Measurements from ENCODE around the gene FASTK.

FASTK gene

DNA sequence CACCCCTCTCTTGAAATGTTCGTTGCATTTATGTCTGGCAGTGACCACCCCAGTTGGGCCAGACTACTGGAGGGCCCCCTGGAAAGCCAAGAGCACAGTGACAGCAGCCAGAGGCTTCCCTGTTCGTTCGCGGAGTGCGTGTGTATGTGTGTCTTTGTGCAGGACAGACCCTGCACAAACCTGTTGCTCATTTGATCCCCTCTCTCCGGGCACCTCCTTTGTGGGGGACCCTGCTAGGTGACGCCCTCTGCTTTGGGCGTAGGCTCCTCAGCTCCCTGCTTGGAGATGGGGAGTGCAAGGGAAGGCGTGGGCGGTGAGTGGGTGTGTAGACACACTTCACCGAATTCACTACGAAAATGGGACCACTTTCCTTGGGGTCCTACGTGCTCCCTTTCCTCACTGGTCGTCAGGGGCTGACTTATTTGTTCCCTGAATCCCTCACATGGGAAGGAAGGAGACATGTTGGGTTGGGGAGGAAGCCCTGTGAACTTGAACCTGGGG, 44.3 kb upstream of the FASTK start:
- peaks cover 22 to 98% (median 76%) of the 10 kb centered on the region in 11 experiments for H3K36me3 ChIP-seq

DNA sequence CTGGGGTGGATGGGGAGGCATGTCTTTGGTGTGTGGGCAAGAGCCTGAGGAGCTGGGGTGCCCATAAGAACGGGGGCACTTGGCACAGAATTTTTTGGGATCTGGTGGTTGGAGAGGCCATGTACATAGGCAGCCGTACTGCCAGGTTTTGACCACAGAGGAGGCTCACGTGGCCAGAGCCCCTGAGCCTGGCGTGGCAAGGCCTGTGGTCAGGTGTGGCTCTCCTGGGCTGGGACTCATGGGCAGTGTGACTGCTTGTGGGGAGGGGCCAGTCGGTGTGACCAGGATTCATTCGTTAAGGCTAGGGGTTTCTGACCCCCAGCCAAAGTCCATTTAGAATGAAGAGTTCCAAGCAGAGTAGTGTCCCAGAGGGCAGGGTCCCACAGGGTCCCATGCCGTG, 43.9 kb upstream of the FASTK start:
- no peak overlapping the region for H3K4me3 ChIP-seq
- H3K4me2 ChIP-seq: no peak overlapping the region; a peak in 1 of 22 replicates
- peaks cover 24 to 98% (median 77%) of the 10 kb centered on the region in 11 experiments for H3K36me3 ChIP-seq
- H3K27me3 ChIP-seq: no peaks in the 10 kb centered on the region
- H3K4me1 ChIP-seq: peaks cover 0 to 17% (median 3%) of the 10 kb centered on the region in 10 experiments; a peak in 6 of 20 replicates
- H3K9ac ChIP-seq: no peak overlapping the region
- no peaks in the 10 kb centered on the region for H3K9me3 ChIP-seq (replicated peaks in 1 of 11)
- H4K20me1 ChIP-seq: peaks cover 29 to 100% (median 76%) of the 10 kb centered on the region in 11 experiments
- TF ChIP-seq Cebpa-rat (IDR thresholded peaks at IDR 0.05): no peak
- no peak overlapping the region for H3K27ac ChIP-seq

More for the DNA sequence above, 44.3 kb upstream of the FASTK start:
- H3K27ac ChIP-seq: no peak overlapping the region
- no peak for TF ChIP-seq Cebpa-rat (IDR thresholded peaks at IDR 0.05)
- H4K20me1 ChIP-seq: peaks cover 29 to 99% (median 75%) of the 10 kb centered on the region in 11 experiments
- H3K9me3 ChIP-seq (replicated peaks in 1 of 11): no peaks in the 10 kb centered on the region
- H3K4me3 ChIP-seq: no peak overlapping the region
- H3K27me3 ChIP-seq: no peaks in the 10 kb centered on the region
- H3K4me2 ChIP-seq: peak overlapping the region in 1 of 11 experiments; percentile 7; a peak in 1 of 22 replicates
- peaks cover 0 to 21% (median 5%) of the 10 kb centered on the region in 10 experiments; a peak in 13 of 20 replicates for H3K4me1 ChIP-seq
- H3K9ac ChIP-seq: no peak overlapping the region

DNA sequence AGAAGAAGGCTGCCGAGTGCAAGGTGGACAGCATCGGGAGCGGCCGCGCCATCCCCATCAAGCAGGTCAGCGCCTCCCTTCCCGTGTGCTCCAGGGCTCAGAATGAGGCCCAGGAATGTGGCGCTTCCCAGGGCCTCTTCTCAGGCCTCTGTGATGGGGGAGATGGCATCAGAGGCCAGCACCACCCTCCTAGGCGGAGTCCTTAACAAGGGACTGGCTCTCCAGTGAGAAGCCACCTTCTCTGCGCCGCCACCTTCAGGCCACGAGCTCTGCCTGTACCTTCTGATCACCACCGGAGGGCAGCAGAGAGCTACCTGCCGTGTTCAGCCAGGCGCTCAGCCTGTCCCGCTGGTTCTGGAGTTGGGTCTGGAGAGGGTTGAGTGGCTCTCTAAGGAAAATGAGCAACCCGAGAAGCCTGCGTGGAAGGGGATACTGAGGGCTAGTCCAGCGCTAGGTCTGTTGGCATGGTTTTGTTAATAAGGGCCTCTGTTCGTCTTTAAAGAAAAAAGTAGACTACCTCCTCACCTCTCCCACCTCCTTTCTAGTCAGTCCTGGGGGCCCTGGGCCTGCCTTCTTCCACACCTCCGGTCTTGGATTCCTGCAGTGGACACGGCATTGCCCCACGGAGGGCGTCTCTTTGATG, 43.3 kb upstream of the FASTK start:
- Histone ChIP-seq H3K36me3 (peaks cover 28 to 98% (median 80%) of the 10 kb centered on the region in 11 experiments), H3K4me2 (no peak overlapping the region), H3K27ac (no peak overlapping the region), H3K9me3 (replicated peaks in 1 of 11) (no peaks in the 10 kb centered on the region), H3K4me1 (peaks cover 0 to 17% (median 3%) of the 10 kb centered on the region in 10 experiments; a peak in 6 of 20 replicates), H4K20me1 (peaks cover 34 to 100% (median 80%) of the 10 kb centered on the region in 11 experiments), H3K9ac (no peak overlapping the region), H3K4me3 (no peak overlapping the region), H3K27me3 (no peaks in the 10 kb centered on the region)
- no peak for TF ChIP-seq Cebpa-rat (IDR thresholded peaks at IDR 0.05)

DNA sequence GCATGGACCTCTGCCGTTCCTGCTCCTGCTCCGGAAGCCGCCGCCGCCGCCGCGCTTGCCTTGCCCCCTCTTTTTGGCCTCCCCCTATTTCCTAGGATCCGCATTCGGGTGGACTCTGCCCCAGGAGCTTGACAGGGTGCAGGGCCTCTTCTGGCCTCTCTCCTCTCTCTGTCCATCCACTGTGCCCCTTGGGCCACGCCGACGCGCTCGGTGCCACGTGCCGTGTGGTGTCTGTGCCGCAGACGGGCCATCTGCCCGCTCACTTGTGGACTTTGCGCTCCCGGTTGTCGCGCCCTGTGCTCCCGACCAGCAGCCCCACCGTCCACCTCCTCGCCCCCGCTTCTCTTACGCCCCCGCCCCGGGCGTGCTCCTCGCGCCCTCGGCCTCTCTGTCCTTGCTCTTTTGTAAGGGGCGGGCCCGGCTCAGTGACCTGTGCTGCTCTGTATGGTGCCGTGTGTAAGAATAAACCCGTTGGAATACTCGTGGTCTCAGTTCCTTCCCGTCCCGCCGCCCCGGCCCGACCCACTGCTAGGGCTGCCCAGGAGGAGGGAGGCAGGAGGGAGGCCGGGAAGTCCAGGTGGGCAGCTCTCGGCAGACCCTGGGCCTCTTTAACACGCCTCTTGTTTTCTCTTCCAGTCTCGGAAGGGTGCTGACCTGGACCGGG, 42.7 kb upstream of the FASTK start:
- Histone ChIP-seq H3K27ac (no peak overlapping the region), H3K9ac (no peak overlapping the region), H3K4me2 (no peak overlapping the region), H3K9me3 (replicated peaks in 1 of 11) (no peaks in the 10 kb centered on the region), H3K27me3 (no peaks in the 10 kb centered on the region), H3K4me3 (no peak overlapping the region), H3K4me1 (peaks cover 0 to 17% (median 3%) of the 10 kb centered on the region in 10 experiments; a peak in 6 of 20 replicates), H3K36me3 (peaks cover 28 to 98% (median 80%) of the 10 kb centered on the region in 11 experiments), H4K20me1 (peaks cover 41 to 100% (median 85%) of the 10 kb centered on the region in 11 experiments)
- no peak for TF ChIP-seq Cebpa-rat (IDR thresholded peaks at IDR 0.05)

GRCh38 chr7:151122796-151123157, 42.2 kb upstream of the FASTK start:
- TF ChIP-seq Cebpa-rat (IDR thresholded peaks at IDR 0.05): no peak
- Histone ChIP-seq H3K27me3 (no peaks in the 10 kb centered on the region), H3K9ac (no peak overlapping the region), H3K36me3 (peaks cover 28 to 98% (median 80%) of the 10 kb centered on the region in 11 experiments), H4K20me1 (peaks cover 45 to 100% (median 85%) of the 10 kb centered on the region in 11 experiments), H3K4me2 (no peak overlapping the region), H3K4me1 (peaks cover 0 to 21% (median 5%) of the 10 kb centered on the region in 10 experiments; a peak in 12 of 20 replicates), H3K4me3 (no peak overlapping the region), H3K27ac (no peak overlapping the region), H3K9me3 (replicated peaks in 1 of 11) (no peaks in the 10 kb centered on the region)

DNA sequence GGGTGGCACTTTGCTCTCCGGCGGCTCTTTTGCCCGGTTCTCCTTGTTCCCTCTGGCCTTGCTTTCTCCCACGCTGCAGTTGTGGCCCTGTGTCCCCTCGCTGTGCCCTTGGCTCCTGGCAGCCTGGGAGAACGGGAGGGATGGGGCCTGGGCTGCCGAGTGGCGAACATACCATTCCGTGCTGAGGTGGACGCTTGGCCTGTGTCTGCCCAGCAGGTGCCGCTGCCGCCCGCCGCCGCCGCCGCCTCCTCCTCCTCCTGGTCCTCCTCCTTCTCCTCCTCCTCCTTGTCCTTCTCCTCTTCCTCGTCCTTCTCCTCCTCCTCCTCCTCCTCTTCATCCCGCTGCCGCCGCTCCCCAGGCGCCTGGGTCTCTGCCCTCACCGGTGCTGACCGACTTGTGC, 41.7 kb upstream of the FASTK start:
- peaks cover 45 to 100% (median 85%) of the 10 kb centered on the region in 11 experiments for H4K20me1 ChIP-seq
- H3K27me3 ChIP-seq: no peaks in the 10 kb centered on the region
- peaks cover 4 to 26% (median 10%) of the 10 kb centered on the region in 10 experiments; a peak in 18 of 20 replicates for H3K4me1 ChIP-seq
- peaks cover 28 to 98% (median 78%) of the 10 kb centered on the region in 11 experiments for H3K36me3 ChIP-seq
- no peak for TF ChIP-seq Cebpa-rat (IDR thresholded peaks at IDR 0.05)
- H3K9me3 ChIP-seq (replicated peaks in 1 of 11): no peaks in the 10 kb centered on the region
- no peak overlapping the region for H3K9ac ChIP-seq
- H3K4me3 ChIP-seq: no peak overlapping the region
- no peak overlapping the region for H3K27ac ChIP-seq
- H3K4me2 ChIP-seq: no peak overlapping the region

GRCh38 chr7:151121380-151122170, 41.0 kb upstream of the FASTK start:
- Histone ChIP-seq H3K4me1 (peaks cover 11 to 33% (median 17%) of the 10 kb centered on the region in 10 experiments; a peak in 18 of 20 replicates), H3K27ac (no peak overlapping the region)
- no peak for TF ChIP-seq Cebpa-rat (IDR thresholded peaks at IDR 0.05)

GRCh38 chr7:151120896-151121295, 40.3 kb upstream of the FASTK start:
- Histone ChIP-seq H3K36me3 (peaks cover 28 to 100% (median 76%) of the 10 kb centered on the region in 11 experiments), H3K4me1 (peaks cover 12 to 37% (median 19%) of the 10 kb centered on the region in 10 experiments; a peak in 18 of 20 replicates), H3K4me2 (no peak overlapping the region), H3K4me3 (no peak overlapping the region), H4K20me1 (peaks cover 59 to 100% (median 91%) of the 10 kb centered on the region in 11 experiments), H3K9me3 (replicated peaks in 1 of 11) (no peaks in the 10 kb centered on the region), H3K27ac (no peak overlapping the region), H3K9ac (no peak overlapping the region), H3K27me3 (peaks cover 0 to 9% (median 4%) of the 10 kb centered on the region in 11 experiments; a peak in 17 of 22 replicates)
- TF ChIP-seq Cebpa-rat (IDR thresholded peaks at IDR 0.05): no peak

More at GRCh38 chr7:151121380-151122170, 41.0 kb upstream of the FASTK start:
- Histone ChIP-seq H3K4me2 (no peak overlapping the region), H3K36me3 (peaks cover 28 to 98% (median 78%) of the 10 kb centered on the region in 11 experiments), H3K9ac (no peak overlapping the region; a peak in 1 of 22 replicates), H3K4me3 (no peak overlapping the region), H3K9me3 (replicated peaks in 1 of 11) (no peaks in the 10 kb centered on the region), H4K20me1 (peaks cover 52 to 100% (median 85%) of the 10 kb centered on the region in 11 experiments), H3K27me3 (peaks cover 0 to 2% (median 0%) of the 10 kb centered on the region in 11 experiments; a peak in 3 of 22 replicates)

All from BLaER1 treated with 17β-estradiol and CSF1 and Interleukin-3, amounts not matched to agents 10 nM and 100 nM (cell line).